Endothelial cell of umbilical vein (primary cell): ENCODE data around the gene HTT. TPM values are rescaled to one million over a fixed set of nuclear protein-coding genes. Genes with fewer than 3 reads are reported as not detected.

Experiments
- BruUV-seq: library from RNA; stranded (reverse); fragments of 400-500 nt; replicated peaks from 2 replicates; lab custom pipeline; 2021; lab: Mats Ljungman, UMichigan
- CTCF ChIA-PET: fragments of 300-600, 350-600 bp; sonication (Branson Sonifier 250); formaldehyde crosslinking; loops from one replicate; lab custom pipeline; 2021; ENCODE audit warnings: antibody characterized with exemption, inconsistent platforms; lab: Charles Lee
- POLR2A ChIA-PET: fragments of 300-600, 350-600 bp; sonication (Branson Sonifier 250); formaldehyde crosslinking; loops from one replicate; lab custom pipeline; 2021; ENCODE audit warnings: antibody characterized with exemption, inconsistent platforms; lab: Charles Lee
- DNase-seq: peaks from one replicate; pipeline ENCODE4 v3.0.0-alpha.2; 2011; ENCODE audit warnings: low read depth, low spot score
- FAIRE-seq: peaks from 2 replicates; lab custom pipeline; 2011; peaks lifted over from hg19 to GRCh38; lab: Jason Lieb, UNC
- H2AFZ ChIP-seq: 2 replicates; pipeline ENCODE4 v1.6.0; 2012; ENCODE audit warnings: low read depth, low read length, control low read depth, inconsistent platforms
- H3K27ac ChIP-seq: 2 replicates; pipeline ENCODE4 v1.5.1; 2011; ENCODE audit warnings: low read depth, mild to moderate bottlenecking, control low read depth, low read length, moderate library complexity; ENCODE audit not compliant: insufficient read depth
- H3K27me3 ChIP-seq, 2 experiments: 2 replicates each; pipeline versions ENCODE4 v1.6.0 to v1.6.1; 2011; ENCODE audit warnings: low read length in 2 of 2, mixed read lengths in 1 of 2; ENCODE audit not compliant: control insufficient read depth in 2 of 2, insufficient read depth in 2 of 2
- H3K36me3 ChIP-seq, 2 experiments: 2 replicates in 1 of 2; 3 replicates in 1 of 2; pipeline ENCODE4 v1.5.1; 2011; ENCODE audit warnings: low read length in 2 of 2, mild to moderate bottlenecking in 1 of 2, moderate library complexity in 1 of 2; ENCODE audit not compliant: control insufficient read depth in 2 of 2, insufficient read depth in 2 of 2; ENCODE audit errors: extremely low read depth in 1 of 2
- H3K4me1 ChIP-seq: 3 replicates; pipeline ENCODE4 v1.5.1; 2011; ENCODE audit warnings: mild to moderate bottlenecking, low read length; ENCODE audit not compliant: control insufficient read depth, insufficient read depth; ENCODE audit errors: extremely low read depth
- H3K4me2 ChIP-seq: 2 replicates; pipeline ENCODE4 v1.6.1; 2011; ENCODE audit warnings: low read length, control low read depth, mixed read lengths; ENCODE audit not compliant: insufficient read depth
- H3K4me3 ChIP-seq, 3 experiments: fragments of 200-600 bp in 1 of 3; sonication (generic), shearing (Covaris generic) in 1 of 3; replicated peaks in 1 of 3; 2 replicates each; pipeline ENCODE4 v1.5.1; 2011 to 2016; ENCODE audit warnings: control low read depth in 3 of 3, low read length in 3 of 3, mild to moderate bottlenecking in 2 of 3, inconsistent platforms in 1 of 3, low read depth in 1 of 3, moderate library complexity in 1 of 3; ENCODE audit not compliant: insufficient read depth in 1 of 3
- H3K79me2 ChIP-seq: 2 replicates; pipeline ENCODE4 v1.6.0; 2012; ENCODE audit warnings: low read length, inconsistent platforms; ENCODE audit not compliant: control insufficient read depth, insufficient read depth
- H3K9ac ChIP-seq: replicated peaks from 2 replicates; pipeline ENCODE3; 2011; ENCODE audit warnings: low read length, control low read depth; ENCODE audit not compliant: insufficient read depth; ENCODE audit errors: extremely low read depth
- H3K9me1 ChIP-seq: replicated peaks from 3 replicates; pipeline ENCODE4 v1.6.0; 2011; ENCODE audit warnings: mild to moderate bottlenecking, low read length; ENCODE audit not compliant: control insufficient read depth, insufficient read depth; ENCODE audit errors: extremely low read depth
- H3K9me3 ChIP-seq: replicated peaks from 2 replicates; pipeline ENCODE4 v1.5.1; 2012; ENCODE audit warnings: low read length, inconsistent platforms; ENCODE audit not compliant: control insufficient read depth, insufficient read depth
- H4K20me1 ChIP-seq: replicated peaks from 2 replicates; pipeline ENCODE3; 2011; ENCODE audit warnings: mild to moderate bottlenecking, low read length; ENCODE audit not compliant: control insufficient read depth, insufficient read depth; ENCODE audit errors: extremely low read depth
- EZH2 ChIP-seq: IDR thresholded peaks from 2 replicates; pipeline ENCODE4 v1.6.1; 2012; ENCODE audit warnings: borderline replicate concordance, low read depth, mild to moderate bottlenecking, moderate library complexity, low read length, inconsistent platforms; ENCODE audit not compliant: severe bottlenecking
- FOS ChIP-seq: IDR thresholded peaks from 2 replicates; pipeline ENCODE4 v1.6.1; 2011; ENCODE audit warnings: mild to moderate bottlenecking, low read length, moderate library complexity, borderline replicate concordance; ENCODE audit not compliant: insufficient read depth
- GATA2 ChIP-seq: IDR thresholded peaks from 2 replicates; pipeline ENCODE4 v1.7.0; 2011; ENCODE audit warnings: low read depth, mild to moderate bottlenecking, moderate library complexity, mixed read lengths, low read length; ENCODE audit not compliant: insufficient read length, insufficient read depth
- JUN ChIP-seq: IDR thresholded peaks from 2 replicates; pipeline ENCODE4 v1.6.1; 2011; ENCODE audit warnings: borderline replicate concordance, low read depth; ENCODE audit not compliant: insufficient read length, insufficient read depth
- MYC ChIP-seq: IDR thresholded peaks from one replicate; pipeline ENCODE4 v1.6.1; 2011; ENCODE audit warnings: mild to moderate bottlenecking, low read depth, low read length
- POLR2A ChIP-seq: IDR thresholded peaks from 2 replicates; pipeline ENCODE4 v1.6.1; 2012; ENCODE audit warnings: low read depth, mild to moderate bottlenecking, control low read depth, low read length
- POLR2AphosphoS5 ChIP-seq: IDR thresholded peaks from 2 replicates; pipeline ENCODE4 v1.6.1; 2012; ENCODE audit warnings: low read depth, mild to moderate bottlenecking, control low read depth, low read length, moderate library complexity; ENCODE audit not compliant: insufficient read depth
- dilution Hi-C: fragments of 300-500 bp; cut with MboI; formaldehyde crosslinking; loops from one replicate; pipeline ENCODE4 v1.15.0; 2019; ENCODE audit warnings: low sequenced_read_pairs; ENCODE audit not compliant: extremely low pct_ligation_motif_present
- intact Hi-C: fragments of 100-400 bp; cut with micrococcal nuclease; formaldehyde crosslinking; loops from one replicate; pipeline ENCODE4 v1.10.0; 2022
- polyA plus RNA-seq, 4 experiments: library from polyadenylated mRNA; depleted of rRNA in 3 of 4; stranded (reverse) in 3 of 4; unstranded in 1 of 4; fragments of >200 nt; gene quantifications; 2 replicates each; pipeline versions ENCODE4 v1.2.1 to v1.2.3, GENCODE V29; 2011 to 2012; ENCODE audit warnings: missing spikeins in 1 of 4
- total RNA-seq: library from RNA; stranded (reverse); gene quantifications from 2 replicates; pipeline ENCODE4 v1.2.3, GENCODE V29; 2021
- TF ChIP-seq, protein P1 (sequence below): IDR thresholded peaks from 2 replicates; pipeline ENCODE4 v1.6.1; 2011; ENCODE audit not compliant: insufficient read depth, insufficient read length
- TF ChIP-seq, protein P2 (sequence below), 2 donors: IDR thresholded peaks; 1 replicate in 1 of 2; 2 replicates in 1 of 2; pipeline ENCODE4 v1.5.1; 2011; ENCODE audit warnings: low read length in 2 of 2, mild to moderate bottlenecking in 2 of 2, moderate library complexity in 2 of 2, control low read depth in 1 of 2, inconsistent platforms in 1 of 2, low read depth in 1 of 2; ENCODE audit not compliant: insufficient read depth in 1 of 2; ENCODE audit errors: extremely low read depth in 1 of 2

The HTT gene
- total and polyA plus RNA-seq, 2 donors (not counting 3 experiments of a cell fraction or from before 2014, with no cell fraction given): 15.7 to 61.2 TPM

DNA sequence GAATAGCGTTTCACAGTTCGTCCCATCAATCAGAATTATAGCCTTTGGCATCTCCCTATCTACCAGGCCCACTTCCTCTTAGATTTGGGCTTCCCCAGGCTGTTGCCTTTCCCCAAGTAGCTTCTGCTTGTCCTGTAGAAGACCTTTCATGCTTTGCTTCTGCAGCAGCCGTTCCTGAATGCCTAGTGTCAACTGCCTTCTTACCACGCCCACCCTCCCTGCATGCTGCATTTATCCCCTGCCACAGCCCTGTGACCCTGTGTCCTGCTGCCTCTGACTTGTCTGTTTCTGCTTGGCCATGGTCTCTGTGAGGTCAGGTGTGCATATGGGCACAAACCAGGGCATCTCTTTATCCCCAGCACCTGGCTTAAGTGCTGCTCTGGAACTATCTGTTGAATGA, 56.3 kb downstream of the HTT start:
- H3K4me3 ChIP-seq: no peak overlapping the region
- no peaks in the 10 kb centered on the region for H4K20me1 ChIP-seq
- H3K27me3 ChIP-seq: no peaks in the 10 kb centered on the region
- H3K4me1 ChIP-seq: no peaks in the 10 kb centered on the region
- H3K79me2 ChIP-seq: no peaks in the 10 kb centered on the region
- no peak overlapping the region for H2AFZ ChIP-seq
- CTCF ChIA-PET: interaction anchor here (1.0 kb wide), 1 partner anchor 24 kb away, joined by 3 read pairs; no protein-coding TSS in a partner anchor
- BruUV-seq: no TSS peak
- no peak overlapping the region for H3K4me2 ChIP-seq
- DNase-seq (no peak), FAIRE-seq (no peak)
- TF ChIP-seq, protein P1, sequence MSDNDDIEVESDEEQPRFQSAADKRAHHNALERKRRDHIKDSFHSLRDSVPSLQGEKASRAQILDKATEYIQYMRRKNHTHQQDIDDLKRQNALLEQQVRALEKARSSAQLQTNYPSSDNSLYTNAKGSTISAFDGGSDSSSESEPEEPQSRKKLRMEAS: no peak
- TF ChIP-seq GATA2 (no peak), POLR2AphosphoS5 (no peak), POLR2A (no peak), FOS (no peak), MYC (no peak), EZH2 (no peak), JUN (no peak)
- TF ChIP-seq, protein P2, sequence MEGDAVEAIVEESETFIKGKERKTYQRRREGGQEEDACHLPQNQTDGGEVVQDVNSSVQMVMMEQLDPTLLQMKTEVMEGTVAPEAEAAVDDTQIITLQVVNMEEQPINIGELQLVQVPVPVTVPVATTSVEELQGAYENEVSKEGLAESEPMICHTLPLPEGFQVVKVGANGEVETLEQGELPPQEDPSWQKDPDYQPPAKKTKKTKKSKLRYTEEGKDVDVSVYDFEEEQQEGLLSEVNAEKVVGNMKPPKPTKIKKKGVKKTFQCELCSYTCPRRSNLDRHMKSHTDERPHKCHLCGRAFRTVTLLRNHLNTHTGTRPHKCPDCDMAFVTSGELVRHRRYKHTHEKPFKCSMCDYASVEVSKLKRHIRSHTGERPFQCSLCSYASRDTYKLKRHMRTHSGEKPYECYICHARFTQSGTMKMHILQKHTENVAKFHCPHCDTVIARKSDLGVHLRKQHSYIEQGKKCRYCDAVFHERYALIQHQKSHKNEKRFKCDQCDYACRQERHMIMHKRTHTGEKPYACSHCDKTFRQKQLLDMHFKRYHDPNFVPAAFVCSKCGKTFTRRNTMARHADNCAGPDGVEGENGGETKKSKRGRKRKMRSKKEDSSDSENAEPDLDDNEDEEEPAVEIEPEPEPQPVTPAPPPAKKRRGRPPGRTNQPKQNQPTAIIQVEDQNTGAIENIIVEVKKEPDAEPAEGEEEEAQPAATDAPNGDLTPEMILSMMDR (IDR thresholded peaks at IDR 0.05; ENCODE audit: extremely low read depth in 1 of 2, insufficient read depth in 1 of 2, low read depth in 1 of 2, low read length in 2 of 2): no peak
- POLR2A ChIA-PET: no interaction called here
- dilution Hi-C loops (no loop called here), intact Hi-C loops (no loop called here)
- no peaks in the 10 kb centered on the region for H3K9me1 ChIP-seq
- peaks cover 20 to 29% of the 10 kb centered on the region in 2 experiments for H3K36me3 ChIP-seq
- no peaks in the 10 kb centered on the region for H3K9me3 ChIP-seq
- no peak overlapping the region for H3K27ac ChIP-seq
- no peak overlapping the region for H3K9ac ChIP-seq
